DND-41 (cell line): ENCODE data around the gene DCAF8L1.

Experiments
- CTCF ChIP-seq: IDR thresholded peaks from 2 replicates; pipeline ENCODE4 v1.5.1; 2012; ENCODE audit warnings: borderline replicate concordance, low read length, moderate library complexity, mild to moderate bottlenecking; ENCODE audit not compliant: poor library complexity, severe bottlenecking; ENCODE audit errors: extremely low read depth
- EZH2 ChIP-seq: IDR thresholded peaks from 3 replicates; pipeline ENCODE4 v1.6.1; 2012; ENCODE audit warnings: borderline replicate concordance, low read depth, mild to moderate bottlenecking, moderate library complexity, low read length, inconsistent platforms; ENCODE audit not compliant: severe bottlenecking

DNA sequence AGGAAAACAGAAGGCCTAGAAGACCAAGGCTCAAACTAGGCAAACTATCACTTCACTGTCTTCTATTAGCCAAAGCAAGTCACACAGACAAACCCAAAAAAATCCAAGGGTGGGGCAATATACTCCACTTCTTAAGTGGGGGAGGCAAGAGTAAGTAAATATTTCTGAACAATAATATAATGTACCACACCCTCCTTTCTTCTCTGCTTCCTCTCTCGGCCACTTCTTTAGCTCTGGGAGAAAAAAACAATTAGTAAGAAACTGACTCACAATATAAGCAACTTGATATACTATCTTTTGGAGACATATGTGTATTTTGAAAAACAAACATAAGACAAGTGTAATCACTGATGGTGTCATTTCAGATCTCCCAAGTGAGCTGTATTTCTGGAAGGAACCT, 14.8 kb downstream of the DCAF8L1 start:
- no peak for TF ChIP-seq CTCF
- TF ChIP-seq EZH2, result no peak
